HTERT RPE-1 (cell line): ENCODE results near the gene ZDHHC7.

Source experiments
- in situ Hi-C: fragments of 300-500 bp; cut with MboI; formaldehyde crosslinking; loops from 4 replicates; pipeline ENCODE4 v1.14.3; 2020; ENCODE audit warnings: low sequenced_read_pairs

Gene ZDHHC7

GRCh38 chr16:84947022-84947421 is 64.3 kb downstream of the ZDHHC7 start:
- in situ Hi-C loops: loop anchor here (25.0 kb wide), 1 partner anchor 185 kb away; no protein-coding TSS in a partner anchor

DNA sequence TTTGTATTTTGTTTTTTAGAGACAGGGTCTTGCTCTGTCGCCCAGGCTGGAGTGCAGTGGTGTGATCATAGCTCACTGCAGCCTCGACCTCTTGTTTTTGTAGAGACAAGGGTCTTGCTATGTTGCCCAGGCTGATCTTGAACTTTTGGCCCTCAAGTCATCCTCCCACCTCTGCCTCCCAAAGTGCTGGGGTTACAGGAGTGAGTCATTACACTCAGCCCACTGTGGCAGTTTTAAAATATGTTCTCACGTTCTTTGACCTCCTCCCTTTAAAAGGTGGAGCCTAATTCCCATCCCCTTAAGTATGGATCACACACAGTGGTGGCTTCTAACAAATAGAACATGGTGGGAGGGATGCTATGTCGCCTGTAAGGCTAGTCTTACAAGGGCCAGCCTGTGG is 67.7 kb downstream of the ZDHHC7 start:
- in situ Hi-C loops: loop anchor here (25.0 kb wide), 1 partner anchor 181 kb away; no protein-coding TSS in a partner anchor

- in situ Hi-C loops: loop anchor here (25.0 kb wide), 1 partner anchor 180 kb away; no protein-coding TSS in a partner anchor
Measured at GRCh38 chr16:84942786-84943185, 68.5 kb downstream of the ZDHHC7 start.

- in situ Hi-C loops: loop anchor here (25.0 kb wide), 1 partner anchor 180 kb away; no protein-coding TSS in a partner anchor
Measured at GRCh38 chr16:84941921-84942320, 69.4 kb downstream of the ZDHHC7 start.

DNA sequence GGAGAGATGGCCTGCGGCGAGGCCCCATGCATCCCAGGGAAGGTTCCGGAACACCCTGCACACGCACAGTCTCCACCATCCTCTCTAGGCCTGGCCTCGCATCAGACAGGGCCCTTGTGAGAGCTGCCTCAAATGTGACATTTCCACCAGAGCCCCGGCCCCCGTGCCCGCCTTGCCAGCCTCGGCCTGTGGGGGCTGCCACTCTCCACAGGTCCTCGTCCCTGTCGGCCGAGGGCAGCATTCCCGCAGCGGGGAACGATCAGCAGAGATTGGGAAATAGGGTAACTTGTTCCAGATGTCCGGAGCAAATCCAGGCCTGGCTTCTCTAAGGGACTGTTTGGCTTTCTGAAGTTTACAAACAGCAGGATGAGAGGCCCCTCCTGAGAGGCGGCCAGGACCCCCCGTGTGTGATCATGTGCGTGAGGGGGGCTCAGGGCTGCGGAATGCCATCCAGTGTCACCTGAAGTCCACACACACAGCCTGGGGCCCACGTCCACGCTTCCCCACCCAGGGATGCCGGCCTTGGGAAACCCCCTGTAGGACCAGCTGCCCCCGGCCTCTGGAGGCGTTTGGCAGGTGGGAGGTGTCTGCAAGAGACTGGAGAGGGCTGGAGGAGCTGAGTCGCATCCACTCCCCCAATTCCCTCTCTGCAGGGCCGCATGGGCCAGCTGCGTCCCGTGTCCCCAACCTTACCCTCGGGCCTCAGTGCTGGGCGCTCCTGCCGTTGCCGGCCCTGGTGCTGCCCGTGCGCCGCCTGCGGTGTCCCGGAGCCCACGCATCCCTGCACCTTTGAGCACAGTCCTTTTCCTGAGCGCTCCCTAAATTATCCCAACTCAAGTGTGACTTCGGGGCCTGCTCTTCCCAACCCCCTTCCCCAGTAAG is 70.4 kb downstream of the ZDHHC7 start:
- in situ Hi-C loops: loop anchor here (25.0 kb wide), 1 partner anchor 179 kb away; no protein-coding TSS in a partner anchor

GRCh38 chr16:84938616-84939015 is 72.7 kb downstream of the ZDHHC7 start:
- in situ Hi-C loops: loop anchor here (25.0 kb wide), 1 partner anchor 176 kb away; no protein-coding TSS in a partner anchor

DNA sequence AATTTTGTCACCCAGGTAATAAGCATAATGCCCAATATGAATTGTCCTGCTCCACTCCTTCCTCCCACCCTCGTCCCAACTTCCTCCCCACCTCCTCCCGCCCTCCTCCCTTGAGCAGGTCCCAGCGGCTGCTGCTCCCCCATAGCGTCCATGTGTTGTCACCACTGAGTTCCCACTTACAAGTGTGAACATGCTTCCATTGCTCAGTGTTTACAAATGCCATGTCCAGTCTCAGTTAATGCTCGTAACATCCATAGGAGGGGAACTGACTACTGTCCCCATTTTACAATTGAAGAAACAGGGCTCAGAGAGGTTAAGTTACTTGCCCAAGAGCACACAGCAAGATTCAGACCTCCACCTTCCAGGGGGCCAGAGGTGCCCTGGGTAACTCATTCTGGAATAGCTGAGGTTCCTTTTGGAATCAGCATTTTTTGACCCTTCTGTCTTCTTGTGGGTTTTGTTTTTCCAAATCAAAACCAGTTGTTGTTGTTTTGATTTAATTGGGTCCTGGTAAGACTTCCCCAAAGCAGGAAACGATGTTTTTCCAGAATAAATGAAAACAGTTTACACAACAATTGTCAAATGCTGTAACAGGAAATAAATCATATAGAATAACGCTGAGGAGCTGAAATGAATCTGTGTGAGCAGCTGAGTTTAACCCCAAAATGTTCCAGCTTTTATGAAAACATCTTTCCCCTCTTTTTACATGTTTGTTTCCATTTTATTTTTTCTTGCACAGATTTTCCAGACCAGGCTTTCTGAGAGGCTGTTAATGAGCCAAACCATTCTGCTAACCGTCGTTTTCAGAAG is 73.9 kb downstream of the ZDHHC7 start:
- in situ Hi-C loops: loop anchor here (25.0 kb wide), 1 partner anchor 175 kb away; no protein-coding TSS in a partner anchor

DNA sequence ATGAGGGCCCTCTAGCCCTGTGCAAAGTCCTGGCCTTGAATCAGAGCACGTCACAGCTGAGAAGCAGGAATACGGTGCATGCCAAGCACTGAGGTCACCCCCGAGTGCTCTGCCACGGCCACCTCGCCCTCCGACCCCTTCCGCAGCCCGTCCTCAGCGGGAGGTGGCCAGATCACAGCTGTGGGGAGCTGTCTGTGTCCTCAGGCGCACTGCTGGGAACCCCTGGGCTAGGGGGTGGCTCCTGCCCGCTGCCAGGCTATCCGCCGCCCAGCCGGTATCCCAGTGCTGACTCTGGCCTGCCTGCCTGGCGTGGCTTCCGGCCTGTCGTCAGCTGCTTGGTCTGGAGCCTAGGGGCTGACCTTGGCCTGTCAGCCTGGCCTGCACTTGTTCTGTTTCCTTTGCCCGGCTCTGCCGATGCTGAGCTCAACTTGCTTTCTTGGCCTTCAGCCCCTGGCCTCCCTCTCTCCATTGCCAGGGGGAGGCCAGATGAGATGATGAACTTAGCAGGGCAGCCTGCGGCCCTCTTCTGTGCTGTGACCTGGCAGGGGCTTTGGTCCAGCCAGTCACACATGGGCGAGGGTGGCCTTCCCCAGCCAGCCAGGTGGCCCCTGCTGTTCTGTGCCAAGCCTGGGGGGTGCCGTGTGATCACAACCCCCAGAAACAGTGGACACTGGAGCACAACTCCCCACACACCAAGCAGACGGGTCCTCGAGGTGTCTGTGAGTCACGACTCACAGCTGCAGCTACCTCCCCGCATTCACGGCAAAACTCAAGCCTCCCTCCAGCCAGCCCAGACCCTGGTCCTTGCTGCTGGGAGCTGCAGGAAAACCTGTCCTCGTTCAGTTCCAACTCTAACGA is 77.3 kb downstream of the ZDHHC7 start:
- in situ Hi-C loops: loop anchor here (25.0 kb wide), 1 partner anchor 172 kb away; no protein-coding TSS in a partner anchor

GRCh38 chr16:84932681-84933080 is 78.7 kb downstream of the ZDHHC7 start:
- in situ Hi-C loops: loop anchor here (25.0 kb wide), 1 partner anchor 170 kb away; no protein-coding TSS in a partner anchor

DNA sequence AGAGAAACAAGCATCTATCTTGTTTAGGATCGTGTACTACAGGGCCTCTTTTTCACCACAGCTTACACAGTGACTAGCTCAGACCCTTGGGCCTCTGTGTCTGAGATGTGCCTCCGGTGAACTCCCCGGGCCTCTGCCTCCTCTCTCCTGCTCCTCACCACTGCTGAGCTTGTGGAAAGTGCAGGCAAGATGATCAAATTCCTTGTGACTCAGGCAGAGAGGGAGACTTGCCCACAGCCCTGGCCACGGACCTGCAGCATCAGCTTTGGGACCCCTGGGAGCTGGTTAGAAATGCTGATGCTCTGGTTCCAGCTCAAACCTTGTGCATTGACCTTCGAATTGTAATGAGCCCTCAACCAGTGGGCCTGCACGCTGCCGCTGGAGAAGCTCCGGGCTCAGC is 79.8 kb downstream of the ZDHHC7 start:
- in situ Hi-C loops: loop anchor here (25.0 kb wide), 1 partner anchor 169 kb away; no protein-coding TSS in a partner anchor

GRCh38 chr16:84931107-84931494 is 80.2 kb downstream of the ZDHHC7 start:
- in situ Hi-C loops: loop anchor here (25.0 kb wide), 1 partner anchor 169 kb away; no protein-coding TSS in a partner anchor

- in situ Hi-C loops: loop anchor here (25.0 kb wide), 1 partner anchor 168 kb away; no protein-coding TSS in a partner anchor
Measured at GRCh38 chr16:84930298-84931106, 80.8 kb downstream of the ZDHHC7 start.

DNA sequence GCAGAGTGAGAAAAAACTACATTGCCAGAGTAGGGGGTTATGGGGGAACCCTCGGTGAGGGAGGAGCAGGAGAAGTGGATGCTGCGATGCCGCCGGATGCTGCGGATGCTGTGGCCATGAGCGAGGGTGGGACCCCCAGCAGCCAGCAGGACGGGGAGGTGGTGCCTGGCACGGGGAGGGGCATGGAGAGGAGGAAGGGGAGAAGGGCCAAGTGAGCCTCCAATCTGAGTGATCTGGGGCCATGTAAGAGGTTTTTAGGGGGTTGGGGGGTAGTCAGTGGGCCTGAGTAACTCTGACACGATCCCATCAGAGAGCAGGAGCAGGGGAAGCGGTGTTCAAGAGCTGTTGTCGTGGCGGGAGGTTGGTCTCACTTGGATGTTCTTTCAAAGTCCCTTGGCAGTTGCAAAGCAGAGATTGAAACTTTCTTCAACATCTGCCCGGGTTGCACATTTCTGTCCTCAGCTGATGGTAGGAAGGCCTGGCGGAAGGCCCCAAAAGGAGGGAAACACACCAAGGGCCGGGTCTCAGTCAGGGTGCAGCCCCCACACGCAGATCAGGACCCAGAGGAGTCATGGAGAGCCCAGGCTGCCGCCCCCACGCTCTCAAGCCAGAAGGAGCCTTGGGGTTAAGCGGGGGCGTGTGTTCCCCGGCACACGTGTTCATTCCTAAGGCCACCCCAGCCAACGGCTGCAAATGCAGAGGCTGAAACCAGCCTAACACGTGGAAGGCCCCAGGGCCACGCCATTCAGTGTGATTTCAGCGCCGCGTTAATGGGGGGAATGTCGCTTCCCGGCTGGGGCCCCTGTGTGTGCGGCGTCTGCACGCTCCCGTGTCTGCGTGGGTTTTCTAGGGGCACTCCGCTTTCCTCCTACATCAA is 81.7 kb downstream of the ZDHHC7 start:
- in situ Hi-C loops: loop anchor here (25.0 kb wide), 1 partner anchor 167 kb away; no protein-coding TSS in a partner anchor

DNA sequence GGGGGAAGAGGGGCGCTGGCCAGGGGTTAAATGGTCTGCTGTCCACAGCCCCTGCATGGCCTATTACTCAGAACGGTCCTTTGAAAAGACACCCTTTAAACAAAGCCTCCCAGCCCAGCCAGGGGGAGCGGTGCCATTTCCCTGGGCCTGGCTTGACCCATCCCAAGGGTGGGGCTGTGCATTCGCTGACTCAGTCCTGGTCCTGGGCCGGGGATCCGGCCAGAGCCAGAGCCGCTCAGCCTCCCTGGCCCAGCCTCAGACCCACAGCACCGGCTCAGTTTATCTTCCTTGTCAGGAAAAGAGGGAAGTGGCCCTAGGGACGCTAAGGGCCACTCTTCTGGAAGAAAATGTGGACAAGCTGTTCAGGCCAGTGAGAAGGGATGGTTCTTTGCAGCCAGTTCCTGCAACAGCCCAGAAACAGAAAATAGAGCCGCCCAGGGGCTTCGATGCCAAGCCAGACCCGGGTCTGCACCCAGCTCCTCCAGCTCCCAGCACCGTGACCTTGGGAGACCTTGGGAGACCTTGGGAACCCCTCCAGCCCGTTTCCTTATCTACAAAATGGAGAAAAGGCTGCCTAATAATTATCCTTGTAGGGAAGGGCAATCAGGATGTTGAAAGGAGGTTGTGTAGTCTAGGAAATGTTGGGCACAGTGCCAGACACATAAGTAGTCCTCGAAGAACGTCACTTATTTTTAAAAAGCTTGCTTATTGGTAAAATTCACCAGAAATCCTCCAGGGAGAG is 82.5 kb downstream of the ZDHHC7 start:
- in situ Hi-C loops: loop anchor here (25.0 kb wide), 1 partner anchor 167 kb away; no protein-coding TSS in a partner anchor

GRCh38 chr16:84927621-84928591 is 83.4 kb downstream of the ZDHHC7 start:
- in situ Hi-C loops: loop anchor here (25.0 kb wide), 1 partner anchor 166 kb away; no protein-coding TSS in a partner anchor

- in situ Hi-C loops: loop anchor here (25.0 kb wide), 1 partner anchor 164 kb away; no protein-coding TSS in a partner anchor
Measured at GRCh38 chr16:84926462-84926861, 84.9 kb downstream of the ZDHHC7 start.
